Measurements from ENCODE around the gene DYNC2LI1.

DNA sequence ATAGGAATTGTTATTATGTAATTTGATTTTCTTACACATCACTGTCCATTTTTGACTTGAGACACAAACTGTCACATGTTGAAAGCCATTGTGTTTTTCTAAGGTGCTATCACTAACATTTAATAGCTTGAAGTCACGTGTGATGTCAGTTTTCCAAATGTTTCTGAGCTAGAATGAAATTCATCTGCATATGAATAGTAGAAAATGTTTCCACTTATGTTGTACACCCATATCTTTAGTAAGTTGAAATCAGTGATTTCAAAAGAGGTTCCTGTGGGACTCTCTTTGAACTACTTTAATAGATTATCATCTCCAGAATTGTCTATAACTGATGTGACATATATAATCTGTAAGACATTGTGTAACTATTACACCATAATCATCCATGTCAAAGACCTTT is 37.0 kb downstream of the DYNC2LI1 start:
- TF ChIP-seq, protein P1, sequence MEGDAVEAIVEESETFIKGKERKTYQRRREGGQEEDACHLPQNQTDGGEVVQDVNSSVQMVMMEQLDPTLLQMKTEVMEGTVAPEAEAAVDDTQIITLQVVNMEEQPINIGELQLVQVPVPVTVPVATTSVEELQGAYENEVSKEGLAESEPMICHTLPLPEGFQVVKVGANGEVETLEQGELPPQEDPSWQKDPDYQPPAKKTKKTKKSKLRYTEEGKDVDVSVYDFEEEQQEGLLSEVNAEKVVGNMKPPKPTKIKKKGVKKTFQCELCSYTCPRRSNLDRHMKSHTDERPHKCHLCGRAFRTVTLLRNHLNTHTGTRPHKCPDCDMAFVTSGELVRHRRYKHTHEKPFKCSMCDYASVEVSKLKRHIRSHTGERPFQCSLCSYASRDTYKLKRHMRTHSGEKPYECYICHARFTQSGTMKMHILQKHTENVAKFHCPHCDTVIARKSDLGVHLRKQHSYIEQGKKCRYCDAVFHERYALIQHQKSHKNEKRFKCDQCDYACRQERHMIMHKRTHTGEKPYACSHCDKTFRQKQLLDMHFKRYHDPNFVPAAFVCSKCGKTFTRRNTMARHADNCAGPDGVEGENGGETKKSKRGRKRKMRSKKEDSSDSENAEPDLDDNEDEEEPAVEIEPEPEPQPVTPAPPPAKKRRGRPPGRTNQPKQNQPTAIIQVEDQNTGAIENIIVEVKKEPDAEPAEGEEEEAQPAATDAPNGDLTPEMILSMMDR (IDR thresholded peaks at IDR 0.05), result no peak
- no peak for TF ChIP-seq POLR2A (IDR thresholded peaks at IDR 0.05)
